ENCODE measurements around the gene KRTAP10-3. TPM values are rescaled to one million over a fixed set of nuclear protein-coding genes. Genes with fewer than 3 reads are reported as not detected.

Gene KRTAP10-3
- not detected for total RNA-seq
- long read RNA-seq, donor 1 = 0 reads
- long read RNA-seq, donor 2 = 0 reads

GRCh38 chr21:44558695-44559094, at the start of gene KRTAP10-3:
KRTAP10-3 (minus strand) TSS chr21:44558795; CDS start chr21:44558715, 80 bp downstream.
- intact Hi-C loops (cut with DNase I, micrococcal nuclease) = no loop called here
- no peaks in the 10 kb centered on the region for H3K4me1 ChIP-seq (ENCODE audit: low read depth)
- no peak within 1 kb of the TSS for H3K4me3 ChIP-seq
- no peaks in the 10 kb centered on the region for H3K36me3 ChIP-seq (ENCODE audit: low read depth)
- H3K9me3 ChIP-seq = no peaks in the 10 kb centered on the region
- DNase-seq = no peak
- no peak for ATAC-seq
- no peak for TF ChIP-seq CTCF (IDR thresholded peaks at IDR 0.05)

GRCh38 chr21:44606495-44606894, 47.9 kb upstream of the KRTAP10-3 start:
- ATAC-seq = no peak
- peaks cover 11% of the 10 kb centered on the region for H3K9me3 ChIP-seq
- no peak for TF ChIP-seq CTCF (IDR thresholded peaks at IDR 0.05)
- intact Hi-C loops (cut with DNase I, micrococcal nuclease) = no loop called here
- no peaks in the 10 kb centered on the region for H3K36me3 ChIP-seq (ENCODE audit: low read depth)
- no peak overlapping the region for H3K4me3 ChIP-seq
- DNase-seq = no peak
- H3K4me1 ChIP-seq (ENCODE audit: low read depth) = no peaks in the 10 kb centered on the region

GRCh38 chr21:44603911-44604310, 45.3 kb upstream of the KRTAP10-3 start:
- H3K4me1 ChIP-seq (ENCODE audit: low read depth) = no peaks in the 10 kb centered on the region
- H3K36me3 ChIP-seq (ENCODE audit: low read depth) = no peaks in the 10 kb centered on the region
- TF ChIP-seq CTCF (IDR thresholded peaks at IDR 0.05) = no peak
- DNase-seq = no peak
- H3K4me3 ChIP-seq = no peak overlapping the region
- ATAC-seq = no peak
- intact Hi-C loops (cut with DNase I, micrococcal nuclease) = no loop called here
- no peaks in the 10 kb centered on the region for H3K9me3 ChIP-seq

- no peak for TF ChIP-seq CTCF (IDR thresholded peaks at IDR 0.05)
- no peaks in the 10 kb centered on the region for H3K4me1 ChIP-seq (ENCODE audit: low read depth)
- H3K36me3 ChIP-seq (ENCODE audit: low read depth) = no peaks in the 10 kb centered on the region
- no peak for ATAC-seq
- intact Hi-C loops (cut with DNase I, micrococcal nuclease) = no loop called here
- H3K4me3 ChIP-seq = no peak overlapping the region
- H3K9me3 ChIP-seq = no peaks in the 10 kb centered on the region
- no peak for DNase-seq
Observed at GRCh38 chr21:44603109-44603875, 44.7 kb upstream of the KRTAP10-3 start.

- ATAC-seq (no peak), DNase-seq (no peak)
- TF ChIP-seq CTCF (IDR thresholded peaks at IDR 0.05) = no peak
- no peaks in the 10 kb centered on the region for H3K4me1 ChIP-seq (ENCODE audit: low read depth)
- intact Hi-C loops (cut with DNase I, micrococcal nuclease) = no loop called here
- no peak overlapping the region for H3K4me3 ChIP-seq
- H3K36me3 ChIP-seq (ENCODE audit: low read depth) = no peaks in the 10 kb centered on the region
- H3K9me3 ChIP-seq = no peaks in the 10 kb centered on the region
Observed at GRCh38 chr21:44602463-44602850, 43.9 kb upstream of the KRTAP10-3 start.

All from mucosa of descending colon (tissue), 3 donors.